Measurements from ENCODE around the gene HELB.

Gene HELB

DNA sequence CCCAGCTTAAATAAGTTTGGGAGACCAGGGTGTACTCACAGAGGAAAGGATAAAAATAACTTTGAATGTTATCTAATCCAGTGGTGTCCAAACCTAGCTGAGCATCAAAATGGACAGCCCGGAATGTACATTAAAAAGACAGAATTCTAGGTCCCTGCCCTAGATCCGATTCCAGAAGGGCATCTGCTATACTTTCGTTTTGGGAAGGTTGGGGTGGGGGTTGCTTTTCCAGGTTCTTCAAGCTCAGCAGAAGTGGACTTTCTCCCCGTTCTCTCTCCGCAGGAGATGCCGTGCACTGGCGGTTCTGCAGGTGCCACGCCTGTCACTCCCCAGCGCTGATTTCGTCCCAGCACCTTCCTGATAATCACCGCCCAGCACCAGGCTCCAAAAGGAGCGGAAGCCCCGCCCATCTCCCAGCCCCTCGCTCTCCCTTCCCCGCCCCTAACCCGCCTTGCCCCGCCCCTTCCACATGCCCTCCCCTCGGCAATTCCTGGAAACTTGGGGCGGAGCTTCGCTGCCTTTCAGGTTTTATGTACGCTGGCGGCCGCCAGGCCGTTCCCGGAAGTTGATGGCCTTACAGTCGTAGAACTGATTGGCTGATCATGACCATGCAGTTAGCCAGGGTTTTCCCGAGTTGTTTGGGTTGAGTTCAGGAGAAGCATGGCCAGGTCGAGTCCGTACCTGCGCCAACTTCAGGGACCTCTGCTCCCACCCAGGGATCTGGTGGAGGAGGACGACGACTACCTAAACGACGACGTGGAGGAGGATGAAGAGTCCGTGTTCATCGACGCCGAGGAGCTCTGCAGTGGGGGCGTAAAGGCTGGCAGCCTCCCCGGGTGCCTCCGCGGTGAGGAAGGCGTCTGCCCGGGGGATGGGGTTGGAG lies at the start of gene HELB:
TSS of gene HELB (plus strand) at position 550 of the 883 bp plus-strand sequence. CDS start at position 661, 111 bp downstream.
- H3K4me3 ChIP-seq (ENCODE audit: low read length): peak within 1 kb of the TSS; percentile 96
- DNase-seq (ENCODE audit: low read depth): peak; percentile 93
- TF ChIP-seq CTCF (conservative IDR thresholded peaks at IDR 0.05; ENCODE audit: low read length): no peak

- H3K4me3 ChIP-seq (ENCODE audit: low read length): no peak overlapping the region
- no peak for DNase-seq (ENCODE audit: low read depth)
- no peak for TF ChIP-seq CTCF (conservative IDR thresholded peaks at IDR 0.05; ENCODE audit: low read length)
Measured at GRCh38 chr12:66252771-66253170, 49.5 kb upstream of the HELB start.

DNA sequence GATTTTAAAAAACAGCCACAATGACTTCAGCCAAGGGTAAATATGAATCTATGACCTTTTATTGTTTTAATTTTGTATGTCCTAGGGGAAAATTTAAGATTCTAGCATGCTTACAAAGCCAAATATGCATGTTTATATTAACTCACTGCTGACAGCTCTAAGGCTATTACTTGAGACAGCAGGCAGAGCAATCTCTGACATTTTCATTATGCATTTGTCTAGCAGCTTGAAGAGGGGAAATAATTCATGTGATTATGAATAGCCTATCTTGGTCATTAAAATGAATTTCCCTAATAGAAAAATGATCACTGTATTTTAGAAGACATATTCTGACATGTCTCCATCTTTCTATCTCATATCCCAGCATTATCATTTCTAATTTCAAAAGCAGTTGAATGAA lies 46.6 kb upstream of the HELB start:
- no peak for TF ChIP-seq CTCF (conservative IDR thresholded peaks at IDR 0.05; ENCODE audit: low read length)
- no peak for DNase-seq (ENCODE audit: low read depth)
- no peak overlapping the region for H3K4me3 ChIP-seq (ENCODE audit: low read length)

DNA sequence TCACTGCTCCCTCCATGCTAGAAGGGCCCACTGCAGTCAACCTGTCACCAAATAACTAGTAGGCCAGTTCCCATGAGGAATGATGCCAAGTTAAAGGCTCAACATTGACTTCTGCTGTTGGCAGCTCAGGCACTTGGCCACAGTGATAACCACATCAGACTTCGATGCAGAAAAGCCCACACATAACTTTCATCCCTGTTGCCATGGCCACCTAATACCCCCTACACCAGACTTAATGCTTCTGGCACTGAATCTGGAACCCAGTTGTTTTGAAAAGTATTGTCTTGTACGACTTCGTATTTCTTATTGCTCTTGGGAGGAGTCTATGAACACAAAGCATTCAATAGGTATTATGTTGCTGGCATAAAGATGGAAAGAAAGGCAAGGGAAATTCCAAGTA lies 44.3 kb upstream of the HELB start:
- no peak for TF ChIP-seq CTCF (conservative IDR thresholded peaks at IDR 0.05; ENCODE audit: low read length)
- DNase-seq (ENCODE audit: low read depth): no peak
- no peak overlapping the region for H3K4me3 ChIP-seq (ENCODE audit: low read length)

DNA sequence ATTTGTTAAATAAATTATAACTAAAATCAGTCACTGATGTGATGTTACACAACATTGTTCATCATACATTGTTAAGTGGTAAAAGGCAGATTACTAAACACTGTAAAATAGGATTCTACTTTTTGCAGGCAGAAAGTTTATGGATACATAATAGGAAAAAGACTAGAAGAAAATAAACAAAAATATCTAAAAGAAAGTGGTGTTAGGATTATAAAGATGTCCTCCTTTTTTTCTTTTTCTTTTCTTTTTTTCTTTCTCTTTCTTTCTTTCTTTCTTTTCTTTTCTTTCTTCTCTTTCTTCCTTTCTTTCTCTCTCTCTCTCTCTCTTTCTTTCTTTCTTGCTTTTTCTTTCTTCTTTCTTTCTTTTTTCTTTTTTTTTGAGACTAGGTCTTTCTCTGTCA lies 39.6 kb upstream of the HELB start:
- H3K4me3 ChIP-seq (ENCODE audit: low read length): no peak overlapping the region
- TF ChIP-seq CTCF (conservative IDR thresholded peaks at IDR 0.05; ENCODE audit: low read length): no peak
- no peak for DNase-seq (ENCODE audit: low read depth)

DNA sequence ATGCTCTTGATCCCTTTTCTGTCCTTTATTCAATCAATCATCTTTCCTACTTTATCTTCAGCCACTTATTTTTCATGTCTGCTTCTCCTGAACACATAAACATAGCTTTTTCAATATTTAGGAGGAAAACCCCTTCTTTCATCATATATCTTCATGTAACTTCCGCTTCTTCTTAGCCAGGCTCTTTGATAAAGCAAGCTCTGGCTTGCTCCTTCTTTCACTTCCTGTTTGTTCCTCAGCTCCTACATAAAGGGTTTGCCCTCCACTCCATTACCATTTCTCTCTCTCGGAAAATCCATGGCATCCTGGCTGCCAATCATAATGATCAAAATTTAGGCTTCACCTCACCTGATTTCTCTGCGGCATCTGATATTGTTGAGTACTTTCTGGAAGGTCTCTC lies 33.7 kb upstream of the HELB start:
- no peak for TF ChIP-seq CTCF (conservative IDR thresholded peaks at IDR 0.05; ENCODE audit: low read length)
- no peak overlapping the region for H3K4me3 ChIP-seq (ENCODE audit: low read length)
- no peak for DNase-seq (ENCODE audit: low read depth)

- no peak for DNase-seq (ENCODE audit: low read depth)
Measured at GRCh38 chr12:66269142-66269541, 33.2 kb upstream of the HELB start.

More at GRCh38 chr12:66269142-66269541, 33.2 kb upstream of the HELB start:
- H3K4me3 ChIP-seq (ENCODE audit: low read length): no peak overlapping the region
- TF ChIP-seq CTCF (conservative IDR thresholded peaks at IDR 0.05; ENCODE audit: low read length): no peak
